HL-60 (cell line): ENCODE results near the gene SHISA6.

ENCODE experiments used
- DNase-seq, 2 experiments: peaks; one replicate each; pipeline ENCODE4 v3.0.0-alpha.2; 2010 to 2020; ENCODE audit warnings: low read depth in 1 of 2, low spot score in 1 of 2
- H3K27ac ChIP-seq: fragments of 250-450 bp; sonication (Bioruptor Pico); replicated peaks from 2 replicates; pipeline ENCODE4 v1.5.1; 2020; ENCODE audit warnings: mild to moderate bottlenecking, moderate library complexity
- H3K27me3 ChIP-seq: fragments of 250-450 bp; sonication (Bioruptor Pico); 2 replicates; pipeline ENCODE4 v1.5.1; 2021; ENCODE audit warnings: mild to moderate bottlenecking, moderate library complexity; ENCODE audit not compliant: insufficient read depth, poor library complexity, severe bottlenecking
- H3K4me3 ChIP-seq: replicated peaks from 2 replicates; pipeline ENCODE4 v1.5.1; 2011; ENCODE audit warnings: mild to moderate bottlenecking, control low read depth, low read length; ENCODE audit not compliant: insufficient read depth
- CTCF ChIP-seq: IDR thresholded peaks from one replicate; pipeline ENCODE4 v1.5.1; 2011; ENCODE audit warnings: low read length, control low read depth, inconsistent platforms; ENCODE audit not compliant: insufficient read depth
- GABPA ChIP-seq: IDR thresholded peaks from 2 replicates; pipeline ENCODE4 v1.6.1; 2012; ENCODE audit warnings: low read depth
- POLR2AphosphoS5 ChIP-seq: IDR thresholded peaks from 2 replicates; pipeline ENCODE4 v1.6.1; 2012; ENCODE audit warnings: low read depth
- SPI1 ChIP-seq: IDR thresholded peaks from 2 replicates; pipeline ENCODE4 v1.6.1; 2012; ENCODE audit warnings: low read depth, mild to moderate bottlenecking, borderline replicate concordance
- TF ChIP-seq, protein P1 (sequence below): IDR thresholded peaks from 2 replicates; pipeline ENCODE4 v1.6.1; 2012; ENCODE audit warnings: low read depth; ENCODE audit not compliant: insufficient replicate concordance

SHISA6 gene

DNA sequence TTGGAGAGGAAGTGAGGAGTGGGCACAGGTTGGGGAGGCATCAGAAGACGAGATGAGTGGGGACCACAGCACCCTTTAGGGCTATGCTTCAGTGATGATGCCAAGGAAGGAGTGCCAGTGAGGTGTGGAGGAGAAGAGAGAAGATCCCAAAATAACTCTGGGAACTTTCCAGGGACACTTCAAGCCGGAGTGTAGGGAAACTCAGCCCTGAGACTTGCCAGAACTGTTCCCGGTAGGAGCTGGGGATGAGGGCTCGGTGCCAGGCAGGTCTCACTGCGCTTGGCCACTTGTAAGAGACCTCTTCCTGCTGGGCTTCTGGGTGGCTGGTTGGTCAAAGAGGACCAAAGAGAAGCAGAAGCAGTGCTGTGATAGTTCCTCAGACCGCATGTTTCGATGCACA is 63.6 kb downstream of the SHISA6 start:
- H3K27ac ChIP-seq = no peak overlapping the region
- DNase-seq = no peak
- no peak for TF ChIP-seq SPI1
- no peak overlapping the region for H3K4me3 ChIP-seq
- H3K27me3 ChIP-seq = no peaks in the 10 kb centered on the region

DNA sequence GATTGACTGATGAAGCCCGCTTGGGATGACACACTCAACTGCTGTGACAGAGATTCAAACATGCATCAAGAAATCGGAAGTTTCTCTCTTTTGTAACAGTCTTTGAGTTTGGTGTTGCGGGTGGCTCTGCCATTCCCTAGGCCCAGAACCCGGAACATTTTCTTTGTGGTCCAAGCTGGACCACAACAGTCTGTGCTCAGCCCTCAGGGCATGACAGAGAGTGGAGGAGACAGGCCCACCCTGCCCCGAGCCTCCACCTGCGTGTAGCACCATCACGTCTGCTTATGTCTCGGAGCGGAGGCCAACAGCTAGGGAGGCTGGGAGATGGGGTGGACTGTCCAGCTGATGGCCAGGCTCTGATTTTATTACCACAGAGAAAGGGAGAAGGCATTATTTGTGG is 64.5 kb downstream of the SHISA6 start:
- TF ChIP-seq SPI1 (no peak), POLR2AphosphoS5 (no peak), GABPA (no peak), CTCF (no peak)
- TF ChIP-seq, protein P1, sequence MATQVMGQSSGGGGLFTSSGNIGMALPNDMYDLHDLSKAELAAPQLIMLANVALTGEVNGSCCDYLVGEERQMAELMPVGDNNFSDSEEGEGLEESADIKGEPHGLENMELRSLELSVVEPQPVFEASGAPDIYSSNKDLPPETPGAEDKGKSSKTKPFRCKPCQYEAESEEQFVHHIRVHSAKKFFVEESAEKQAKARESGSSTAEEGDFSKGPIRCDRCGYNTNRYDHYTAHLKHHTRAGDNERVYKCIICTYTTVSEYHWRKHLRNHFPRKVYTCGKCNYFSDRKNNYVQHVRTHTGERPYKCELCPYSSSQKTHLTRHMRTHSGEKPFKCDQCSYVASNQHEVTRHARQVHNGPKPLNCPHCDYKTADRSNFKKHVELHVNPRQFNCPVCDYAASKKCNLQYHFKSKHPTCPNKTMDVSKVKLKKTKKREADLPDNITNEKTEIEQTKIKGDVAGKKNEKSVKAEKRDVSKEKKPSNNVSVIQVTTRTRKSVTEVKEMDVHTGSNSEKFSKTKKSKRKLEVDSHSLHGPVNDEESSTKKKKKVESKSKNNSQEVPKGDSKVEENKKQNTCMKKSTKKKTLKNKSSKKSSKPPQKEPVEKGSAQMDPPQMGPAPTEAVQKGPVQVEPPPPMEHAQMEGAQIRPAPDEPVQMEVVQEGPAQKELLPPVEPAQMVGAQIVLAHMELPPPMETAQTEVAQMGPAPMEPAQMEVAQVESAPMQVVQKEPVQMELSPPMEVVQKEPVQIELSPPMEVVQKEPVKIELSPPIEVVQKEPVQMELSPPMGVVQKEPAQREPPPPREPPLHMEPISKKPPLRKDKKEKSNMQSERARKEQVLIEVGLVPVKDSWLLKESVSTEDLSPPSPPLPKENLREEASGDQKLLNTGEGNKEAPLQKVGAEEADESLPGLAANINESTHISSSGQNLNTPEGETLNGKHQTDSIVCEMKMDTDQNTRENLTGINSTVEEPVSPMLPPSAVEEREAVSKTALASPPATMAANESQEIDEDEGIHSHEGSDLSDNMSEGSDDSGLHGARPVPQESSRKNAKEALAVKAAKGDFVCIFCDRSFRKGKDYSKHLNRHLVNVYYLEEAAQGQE = no peak
- Histone ChIP-seq H3K4me3 (no peak overlapping the region), H3K27ac (no peak overlapping the region), H3K27me3 (no peaks in the 10 kb centered on the region)
- no peak for DNase-seq

GRCh38 chr17:11308531-11308930 is 67.5 kb downstream of the SHISA6 start:
- TF ChIP-seq POLR2AphosphoS5 (no peak), GABPA (no peak), CTCF (no peak), SPI1 (no peak)
- TF ChIP-seq, protein P1 = no peak
- Histone ChIP-seq H3K4me3 (no peak overlapping the region), H3K27me3 (no peaks in the 10 kb centered on the region), H3K27ac (no peak overlapping the region)
- DNase-seq = no peak

DNA sequence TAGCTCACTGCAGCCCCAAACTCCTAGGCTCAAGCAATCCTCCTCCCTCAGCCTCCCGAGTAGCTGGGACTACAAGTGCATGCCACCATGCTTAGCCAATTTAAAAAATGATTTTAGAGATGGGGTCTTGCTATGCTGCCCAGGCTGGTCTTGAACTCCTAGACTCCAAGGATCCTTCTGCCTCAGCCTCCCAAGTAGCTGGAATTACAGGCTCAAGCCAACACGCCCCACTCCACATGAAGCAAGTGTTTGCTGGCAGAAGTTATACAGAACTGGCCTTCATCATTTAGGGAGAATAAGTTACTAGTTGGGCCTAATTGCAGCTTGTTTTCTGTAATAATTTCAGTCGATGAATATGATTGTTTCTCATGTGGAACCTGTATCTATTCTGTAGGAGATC is 68.0 kb downstream of the SHISA6 start:
- DNase-seq = no peak
- H3K4me3 ChIP-seq = no peak overlapping the region
- H3K27me3 ChIP-seq = no peaks in the 10 kb centered on the region
- H3K27ac ChIP-seq = no peak overlapping the region
- TF ChIP-seq SPI1 = no peak
- TF ChIP-seq GABPA = no peak
- TF ChIP-seq, protein P1 = no peak
- TF ChIP-seq CTCF = no peak
- TF ChIP-seq POLR2AphosphoS5 = no peak
